Measurements from ENCODE around the gene PLEKHH1. TPM values are rescaled to one million over a fixed set of nuclear protein-coding genes. Genes with fewer than 3 reads are reported as not detected.
A peak's percentile ranks its signal among the peaks of the same experiment; 100 is the strongest.
"Not testable (repeated sequence)": the region's sequence is repeated elsewhere in the genome, so short reads cannot be mapped to it uniquely, and the experiment has no call there.

Gene PLEKHH1
- total RNA-seq, 4 donors from 2014 or later = 10.5 to 23.1 (median 17.2) TPM

DNA sequence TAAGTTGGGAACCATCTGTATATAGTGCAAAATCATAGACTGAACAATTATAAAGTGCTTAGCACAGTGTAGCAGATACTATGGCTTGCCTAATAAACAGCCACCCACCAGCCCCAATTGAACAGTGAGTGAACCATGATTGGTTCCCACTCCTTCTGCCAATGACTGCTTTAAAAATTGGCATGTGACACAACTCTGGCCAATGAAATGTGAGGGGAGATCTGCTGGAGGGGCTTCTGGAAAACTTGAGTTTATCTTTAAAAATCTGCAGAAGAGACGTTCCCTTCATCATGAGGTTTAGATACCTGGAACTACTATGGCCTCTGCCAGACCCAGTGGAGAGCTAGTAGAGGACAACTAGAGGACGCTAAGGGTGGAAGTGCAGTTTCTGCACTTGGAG, 62.3 kb downstream of the PLEKHH1 start:
- H3K4me3 ChIP-seq (ENCODE audit: low read depth, poor library complexity, severe bottlenecking) = no peak overlapping the region
- DNase-seq (ENCODE audit: low spot score in 2 of 2) = peak in 1 of 2 donors; percentile 17
- TF ChIP-seq POLR2A (IDR thresholded peaks at IDR 0.05) = no peak
- TF ChIP-seq, protein P1, sequence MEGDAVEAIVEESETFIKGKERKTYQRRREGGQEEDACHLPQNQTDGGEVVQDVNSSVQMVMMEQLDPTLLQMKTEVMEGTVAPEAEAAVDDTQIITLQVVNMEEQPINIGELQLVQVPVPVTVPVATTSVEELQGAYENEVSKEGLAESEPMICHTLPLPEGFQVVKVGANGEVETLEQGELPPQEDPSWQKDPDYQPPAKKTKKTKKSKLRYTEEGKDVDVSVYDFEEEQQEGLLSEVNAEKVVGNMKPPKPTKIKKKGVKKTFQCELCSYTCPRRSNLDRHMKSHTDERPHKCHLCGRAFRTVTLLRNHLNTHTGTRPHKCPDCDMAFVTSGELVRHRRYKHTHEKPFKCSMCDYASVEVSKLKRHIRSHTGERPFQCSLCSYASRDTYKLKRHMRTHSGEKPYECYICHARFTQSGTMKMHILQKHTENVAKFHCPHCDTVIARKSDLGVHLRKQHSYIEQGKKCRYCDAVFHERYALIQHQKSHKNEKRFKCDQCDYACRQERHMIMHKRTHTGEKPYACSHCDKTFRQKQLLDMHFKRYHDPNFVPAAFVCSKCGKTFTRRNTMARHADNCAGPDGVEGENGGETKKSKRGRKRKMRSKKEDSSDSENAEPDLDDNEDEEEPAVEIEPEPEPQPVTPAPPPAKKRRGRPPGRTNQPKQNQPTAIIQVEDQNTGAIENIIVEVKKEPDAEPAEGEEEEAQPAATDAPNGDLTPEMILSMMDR (IDR thresholded peaks at IDR 0.05) = no peak
- intact Hi-C loops (cut with DNase I; ENCODE audit: low total_unique reads) = no loop called here
- WGBS, 2 donors = 90 to 93% methylated on average over 2 of the region's 2 CpGs

DNA sequence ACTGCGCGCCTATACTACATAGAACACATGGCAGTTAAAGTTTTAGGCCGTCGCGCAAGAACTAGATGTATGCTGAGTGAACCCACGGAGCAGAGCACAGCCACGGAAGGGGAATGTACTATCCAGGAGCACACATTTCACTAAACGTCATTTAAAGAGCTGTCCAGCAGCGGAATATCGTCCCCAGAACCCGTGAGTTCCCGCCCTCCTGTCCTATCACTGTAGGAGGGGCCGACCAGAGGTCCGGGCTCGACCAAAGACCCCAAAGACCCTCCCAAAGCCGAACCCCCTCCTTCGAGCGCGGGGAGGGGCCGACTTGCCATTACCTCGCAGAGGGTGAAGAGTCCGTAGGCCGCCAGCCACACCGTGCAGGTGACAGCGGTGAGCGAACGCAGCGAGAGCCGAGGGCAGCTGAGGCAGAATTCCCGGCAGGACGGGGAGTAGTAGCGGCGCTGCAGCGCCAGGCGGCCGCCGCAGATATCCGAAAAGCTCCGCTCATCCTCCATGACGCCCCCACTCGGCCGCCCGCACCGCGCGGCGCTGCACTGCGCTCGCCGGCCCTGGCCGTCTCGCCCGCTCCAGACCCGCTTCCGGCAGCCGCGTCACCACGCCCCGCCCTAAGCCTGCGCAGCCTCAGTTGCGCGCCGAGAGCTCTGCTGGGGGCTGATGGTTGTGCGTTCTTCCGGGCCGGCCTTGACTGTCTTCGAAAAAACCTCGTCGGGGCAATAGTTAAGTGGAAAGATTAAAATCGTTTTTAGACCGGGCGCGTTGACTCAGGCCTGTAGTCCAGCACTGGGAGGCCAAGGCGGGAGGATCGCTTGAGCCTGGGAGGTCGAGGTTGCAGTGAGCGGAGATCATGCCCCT, 66.8 kb downstream of the PLEKHH1 start, which contains the start of gene PIGH:
Gene PIGH (minus strand): TSS at position 571 of the 864 bp plus-strand sequence. CDS start 65 bp downstream, at position 506.
- DNase-seq (ENCODE audit: low spot score in 2 of 2) = peak; percentile 83 to 97
- peak within 1 kb of the TSS; percentile 72 for H3K4me3 ChIP-seq (ENCODE audit: low read depth, poor library complexity, severe bottlenecking)
- intact Hi-C loops (cut with DNase I; ENCODE audit: low total_unique reads) = no loop called here
- 5 to 9% methylated on average over 38 to 42 of the region's 77 CpGs for WGBS, 2 donors
- TF ChIP-seq, protein P1 (IDR thresholded peaks at IDR 0.05) = no peak
- TF ChIP-seq POLR2A (IDR thresholded peaks at IDR 0.05) = no peak

DNA sequence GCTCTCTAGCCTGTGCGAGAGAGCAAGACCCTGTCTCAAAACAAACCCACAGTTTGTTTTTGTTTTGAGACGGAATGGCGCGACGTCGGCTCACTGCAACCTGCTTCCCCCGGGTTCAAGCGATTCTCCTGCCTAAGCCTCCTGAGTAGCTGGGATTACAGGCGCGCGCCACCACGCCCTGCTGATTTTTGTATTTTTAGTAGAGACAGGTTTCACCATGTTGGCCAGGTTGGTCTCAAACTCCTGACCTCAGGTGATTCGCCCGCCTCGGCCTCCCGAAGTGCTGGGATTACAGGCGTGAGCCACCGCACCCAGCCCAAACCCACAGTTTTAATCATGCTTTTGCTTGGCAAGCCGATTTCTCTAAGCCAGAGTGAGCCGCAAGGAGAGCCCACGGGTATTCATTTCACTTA, 67.5 kb downstream of the PLEKHH1 start:
- 86 to 87% methylated on average over 19 to 21 of the region's 21 CpGs for WGBS, 2 donors
- intact Hi-C loops (cut with DNase I; ENCODE audit: low total_unique reads) = not testable (repeated sequence)
- peak in 1 of 2 donors; percentile 82 for DNase-seq (ENCODE audit: low spot score in 2 of 2)
- H3K4me3 ChIP-seq (ENCODE audit: low read depth, poor library complexity, severe bottlenecking) = peak overlapping the region; percentile 72

DNA sequence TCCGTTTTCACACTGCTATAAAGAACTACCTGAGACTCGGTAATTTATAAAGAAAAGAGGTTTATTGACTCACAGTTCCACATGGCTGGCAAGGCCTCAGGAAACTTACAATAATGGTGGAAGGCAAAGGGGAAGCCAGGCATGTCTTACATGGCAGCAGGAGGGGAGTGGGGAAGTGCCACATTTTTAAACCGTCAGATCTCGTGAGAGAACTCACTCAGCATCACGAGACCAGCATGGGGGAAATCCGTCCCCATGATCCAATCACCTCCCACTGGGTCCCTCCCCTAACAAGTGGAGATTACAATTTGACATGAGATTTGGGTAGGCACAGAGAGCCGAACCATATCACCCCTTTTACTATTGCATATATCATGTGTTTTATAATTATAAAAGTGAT, 69.0 kb downstream of the PLEKHH1 start:
- TF ChIP-seq, protein P1 (IDR thresholded peaks at IDR 0.05) = no peak
- TF ChIP-seq POLR2A (IDR thresholded peaks at IDR 0.05) = no peak
- H3K4me3 ChIP-seq (ENCODE audit: low read depth, poor library complexity, severe bottlenecking) = no peak overlapping the region
- intact Hi-C loops (cut with DNase I; ENCODE audit: low total_unique reads) = no loop called here
- WGBS, 2 donors = 71 to 77% methylated on average over 7 of the region's 7 CpGs
- DNase-seq (ENCODE audit: low spot score in 2 of 2) = peak in 1 of 2 donors; percentile 21

DNA sequence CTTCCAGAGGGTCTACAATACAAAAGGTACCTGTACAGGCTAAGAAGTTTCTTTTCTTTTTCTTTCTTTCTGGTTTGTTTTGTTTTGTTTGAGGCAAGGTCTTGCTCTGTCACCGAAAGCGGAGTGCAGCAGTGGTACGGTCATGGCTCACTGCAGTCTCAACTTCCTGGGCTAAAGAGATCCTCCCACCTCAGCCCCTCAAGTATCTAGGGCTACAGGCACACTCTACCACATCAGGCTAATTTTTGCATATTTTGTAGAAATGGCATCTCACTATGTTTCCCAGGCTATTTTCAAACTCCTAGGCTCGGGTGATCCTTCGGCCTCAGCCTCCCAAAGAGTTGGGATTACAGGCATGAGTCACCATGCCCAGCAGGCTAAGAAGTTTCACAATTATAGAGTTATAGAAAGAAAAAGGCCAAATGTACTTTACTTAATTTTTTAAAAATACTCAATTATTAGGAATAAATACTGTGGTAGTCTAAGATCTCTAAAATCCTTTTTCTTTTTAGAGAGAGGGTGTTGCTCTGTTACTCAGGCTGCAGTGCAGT, 70.0 kb downstream of the PLEKHH1 start:
- no peak for TF ChIP-seq POLR2A (IDR thresholded peaks at IDR 0.05)
- TF ChIP-seq, protein P1 (IDR thresholded peaks at IDR 0.05) = no peak
- intact Hi-C loops (cut with DNase I; ENCODE audit: low total_unique reads) = no loop called here
- peak in 1 of 2 donors; percentile 18 for DNase-seq (ENCODE audit: low spot score in 2 of 2)
- WGBS, 2 donors = 56 to 69% methylated on average over 5 of the region's 5 CpGs
- no peak overlapping the region for H3K4me3 ChIP-seq (ENCODE audit: low read depth, poor library complexity, severe bottlenecking)

DNA sequence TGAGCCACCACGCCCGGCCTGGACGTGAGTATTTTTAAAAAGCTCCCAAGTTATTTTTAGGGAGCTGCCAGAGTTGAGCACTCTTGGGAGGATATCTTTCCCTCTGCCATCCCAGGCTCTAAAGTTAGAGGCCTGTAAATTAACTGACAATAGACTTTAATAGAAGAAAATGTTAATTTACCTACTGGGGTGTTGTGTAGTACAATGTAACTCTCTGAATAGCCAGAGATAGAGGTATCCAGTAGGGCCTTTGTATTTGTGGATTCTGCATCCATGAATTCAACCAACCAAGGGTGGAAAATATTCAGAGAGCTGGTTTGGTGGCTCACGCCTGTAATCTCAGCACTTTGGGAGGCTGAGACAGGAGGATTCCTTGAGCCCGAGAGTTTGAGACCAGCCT, 74.6 kb downstream of the PLEKHH1 start:
- TF ChIP-seq, protein P1 (IDR thresholded peaks at IDR 0.05) = no peak
- TF ChIP-seq POLR2A (IDR thresholded peaks at IDR 0.05) = no peak

More for the DNA sequence above, 74.6 kb downstream of the PLEKHH1 start:
- peak in 1 of 2 donors; percentile 14 for DNase-seq (ENCODE audit: low spot score in 2 of 2)
- WGBS, 2 donors = 92 to 95% methylated on average over 5 of the region's 5 CpGs
- H3K4me3 ChIP-seq (ENCODE audit: low read depth, poor library complexity, severe bottlenecking) = no peak overlapping the region
- intact Hi-C loops (cut with DNase I; ENCODE audit: low total_unique reads) = no loop called here
